Fibroblast of the conjunctiva (primary cell): Measurements from ENCODE around the gene GABBR1.

Experiments
- DNase-seq: peaks from one replicate; pipeline ENCODE4 v3.0.0-alpha.2; 2010; ENCODE audit warnings: low read depth

The GABBR1 gene

DNA sequence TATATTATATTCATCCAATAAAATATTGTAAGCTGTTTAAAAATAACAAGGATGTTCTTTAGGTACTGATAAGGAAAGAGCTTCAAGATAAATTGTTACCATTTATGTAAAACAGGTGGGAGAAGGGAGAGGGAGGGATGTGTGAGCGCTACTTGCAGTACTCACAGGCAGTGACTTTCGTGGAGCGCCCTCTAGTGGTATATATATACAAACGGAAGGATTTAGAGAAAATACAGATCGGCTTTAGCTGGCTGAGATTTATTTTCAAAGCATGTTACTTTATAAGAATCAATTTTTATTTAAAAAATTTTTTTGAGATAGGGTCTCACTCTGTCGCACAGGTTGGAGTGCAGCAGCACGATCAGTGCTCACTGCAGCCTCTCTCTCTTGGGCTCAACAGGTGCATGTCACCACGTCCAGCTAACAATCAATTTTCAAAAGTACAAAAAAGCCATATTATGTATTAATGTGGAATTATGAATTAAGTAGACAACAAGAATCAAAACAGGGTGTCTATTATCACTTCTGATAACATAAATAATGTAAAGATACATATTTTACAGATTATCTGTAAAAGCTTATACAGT is 20.6 kb upstream of the GABBR1 start:
- DNase-seq: peak; percentile 63

DNA sequence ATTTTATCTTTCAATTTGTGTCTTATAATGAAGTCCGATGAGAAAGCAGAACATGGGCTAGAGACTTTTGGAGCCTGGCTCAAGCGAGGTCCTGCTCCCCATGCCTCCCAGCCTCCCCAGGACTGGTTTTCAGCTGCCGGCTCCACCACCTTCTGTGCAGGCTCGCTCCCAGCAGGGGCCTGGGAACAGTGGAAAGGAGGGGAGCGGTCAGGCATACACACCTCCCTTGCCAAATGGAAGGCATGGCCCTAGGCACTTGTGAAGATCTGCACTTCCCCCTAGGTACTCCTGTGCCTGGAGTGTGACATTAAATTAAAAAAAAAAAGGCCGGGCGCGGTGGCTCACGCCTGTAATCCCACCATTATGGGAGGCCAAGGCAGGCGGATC is 19.2 kb upstream of the GABBR1 start:
- no peak for DNase-seq

DNA sequence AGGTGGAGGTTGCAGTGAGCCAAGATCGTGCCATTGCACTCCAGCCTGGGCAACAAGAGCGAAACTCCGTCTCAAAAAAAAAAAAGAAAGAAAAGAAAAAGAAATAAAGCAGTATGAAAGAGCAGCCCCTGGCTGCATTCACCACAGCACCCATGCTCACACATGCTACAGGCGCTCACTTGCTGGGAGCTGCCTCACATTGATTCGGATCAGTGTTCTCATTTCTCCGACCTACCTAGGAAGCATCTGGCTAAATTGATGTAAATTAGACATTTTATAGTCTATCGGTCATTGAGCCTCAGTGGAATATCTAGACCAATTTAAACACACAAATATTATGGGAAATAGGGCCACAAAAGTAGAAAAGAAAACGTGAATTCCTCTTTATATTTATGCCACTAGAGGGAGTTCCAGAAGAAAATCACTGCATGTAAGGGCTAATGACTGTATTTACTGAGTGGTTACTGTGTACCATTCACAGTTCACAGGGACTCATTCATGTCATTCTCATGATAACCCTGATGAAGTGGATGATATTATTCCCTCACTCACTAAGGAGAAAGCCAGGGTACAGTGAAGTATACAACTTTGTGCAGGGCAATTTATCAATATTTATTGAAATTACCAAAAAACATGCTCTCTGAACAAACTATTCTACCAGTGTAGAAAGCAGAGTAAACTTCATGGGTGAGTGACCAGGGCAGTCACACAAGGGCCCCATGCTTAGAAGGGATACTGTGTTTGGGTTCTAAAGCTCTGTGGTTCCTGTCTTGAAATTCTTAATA is 18.6 kb upstream of the GABBR1 start:
- no peak for DNase-seq

DNA sequence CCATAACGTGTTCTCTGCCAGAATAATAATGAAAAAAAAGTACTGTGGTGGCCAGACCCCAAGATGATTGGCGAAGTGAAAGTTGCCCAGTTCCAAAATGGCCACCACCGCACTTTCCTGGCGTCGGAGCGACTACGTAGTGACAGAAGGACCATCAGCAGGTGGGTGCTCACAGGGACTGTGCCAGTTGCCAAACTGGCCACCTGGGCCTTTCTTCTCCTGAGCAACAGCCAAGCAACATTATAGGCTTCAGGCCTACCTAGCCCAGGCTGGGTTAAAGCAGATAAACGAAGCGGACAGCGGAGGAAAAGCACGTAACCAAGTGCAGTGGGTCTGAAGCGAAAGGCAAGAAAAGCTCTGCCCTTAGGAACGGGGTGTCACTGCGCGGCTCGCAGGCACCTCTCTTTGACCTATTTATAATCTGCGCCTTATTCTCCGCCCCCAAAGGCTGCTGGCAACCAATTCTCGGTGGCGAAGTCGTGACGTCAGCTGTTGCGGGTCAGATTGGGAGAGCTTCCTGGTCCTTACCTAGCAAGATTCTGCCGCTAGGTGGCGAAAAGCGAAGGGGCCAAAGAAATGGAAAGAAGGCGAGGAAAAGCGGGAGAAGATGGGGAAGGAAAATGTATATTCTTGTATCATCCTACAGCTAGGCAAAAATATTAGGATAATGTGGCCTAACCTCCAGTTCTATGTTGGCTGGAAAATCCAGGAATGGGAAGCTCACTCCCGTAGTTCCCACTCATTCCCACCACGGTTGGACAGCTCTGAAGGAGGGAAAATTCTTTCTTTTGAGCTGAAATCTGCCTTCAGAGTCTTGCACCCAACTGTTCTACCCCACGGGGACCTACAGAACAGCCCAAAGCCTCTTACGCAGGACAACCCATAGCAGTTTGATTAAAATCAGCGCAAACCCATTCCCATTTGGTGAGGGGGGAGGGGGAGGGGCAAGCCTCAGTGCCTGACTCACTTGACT is 17.0 kb upstream of the GABBR1 start:
- peak; percentile 91 for DNase-seq

DNA sequence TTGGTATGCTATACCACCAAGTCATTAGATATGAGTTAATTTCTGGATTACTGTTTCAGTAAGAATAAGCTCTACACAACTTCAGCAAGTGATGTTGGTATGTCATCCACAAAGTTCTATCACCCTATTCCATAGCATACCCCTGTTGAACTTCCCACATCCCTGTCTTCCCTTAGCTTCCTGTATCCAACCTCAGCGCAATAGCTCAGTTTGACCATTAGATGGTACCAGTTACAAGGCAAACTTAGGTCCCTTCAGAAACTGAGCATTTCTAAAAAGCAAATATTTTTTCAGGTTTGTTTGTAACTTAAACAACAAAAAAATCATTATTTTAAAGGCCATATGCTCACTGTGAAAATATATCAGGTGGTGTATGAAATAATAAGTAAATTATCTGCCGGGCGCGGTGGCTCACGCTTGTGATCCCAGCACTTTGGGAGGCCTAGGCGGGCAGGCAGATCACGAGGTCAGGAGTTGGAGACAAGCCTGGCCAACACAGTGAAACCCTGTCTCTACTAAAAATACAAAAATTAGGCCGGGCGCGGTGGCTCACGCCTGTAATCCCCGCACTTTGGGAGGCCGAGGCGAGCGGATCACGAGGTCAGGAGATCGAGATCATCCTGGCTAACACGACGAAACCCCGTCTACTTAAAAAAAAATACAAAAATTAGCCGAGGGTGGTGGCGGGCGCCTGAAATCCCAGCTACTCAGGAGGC is 15.1 kb upstream of the GABBR1 start:
- DNase-seq: no peak

DNA sequence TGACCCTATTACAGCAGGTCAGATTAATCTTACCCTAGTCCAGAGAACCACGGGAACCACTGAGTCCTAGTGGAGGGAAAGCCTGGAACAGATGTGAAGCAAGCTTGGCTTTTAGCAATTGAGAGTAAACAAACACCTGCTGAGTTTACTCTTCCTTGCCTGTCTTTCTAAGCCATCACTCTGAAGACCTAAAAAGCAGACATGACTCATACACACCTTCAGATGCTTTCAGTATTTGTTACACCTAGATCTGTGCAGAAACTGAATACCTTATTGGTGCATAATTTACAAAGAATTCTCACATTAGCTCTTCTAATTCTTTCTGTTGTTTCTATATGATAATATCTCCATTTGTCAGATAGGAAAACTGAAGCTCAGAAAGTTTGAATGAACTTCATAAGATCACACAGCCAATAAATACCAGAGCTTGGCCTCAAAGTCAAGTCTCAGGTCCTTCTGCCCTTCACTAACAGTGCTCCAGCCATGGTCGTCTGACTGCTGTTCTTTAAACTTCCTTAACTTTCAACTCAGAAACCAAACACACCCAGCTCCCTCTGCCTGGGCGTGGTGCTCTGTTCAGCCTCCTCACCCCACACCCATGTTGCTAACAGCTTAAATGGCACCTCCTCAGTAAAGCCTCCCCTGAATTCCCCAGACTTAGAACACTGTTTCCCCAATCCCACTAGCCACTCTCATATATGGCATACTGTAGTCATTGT is 8.6 kb upstream of the GABBR1 start:
- no peak for DNase-seq

DNA sequence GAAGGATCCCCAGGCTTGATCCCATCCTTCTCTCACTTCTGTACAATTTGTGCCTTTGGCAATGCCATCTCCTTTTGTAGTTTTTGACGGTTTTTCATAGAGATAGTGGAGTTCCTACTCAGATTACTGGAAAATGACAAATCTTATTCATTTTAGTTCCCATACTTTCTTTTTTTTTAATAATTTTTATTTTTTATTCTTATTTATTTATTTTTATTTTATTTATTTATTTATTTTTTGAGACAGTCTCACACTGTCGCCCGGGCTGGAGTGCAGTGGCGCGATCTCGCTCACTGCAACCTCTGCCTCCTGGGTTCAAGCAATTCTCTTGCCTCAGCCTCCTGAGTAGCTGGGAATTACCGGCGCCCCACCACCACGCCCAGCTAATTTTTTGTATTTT is 4.3 kb upstream of the GABBR1 start:
- DNase-seq: no peak

DNA sequence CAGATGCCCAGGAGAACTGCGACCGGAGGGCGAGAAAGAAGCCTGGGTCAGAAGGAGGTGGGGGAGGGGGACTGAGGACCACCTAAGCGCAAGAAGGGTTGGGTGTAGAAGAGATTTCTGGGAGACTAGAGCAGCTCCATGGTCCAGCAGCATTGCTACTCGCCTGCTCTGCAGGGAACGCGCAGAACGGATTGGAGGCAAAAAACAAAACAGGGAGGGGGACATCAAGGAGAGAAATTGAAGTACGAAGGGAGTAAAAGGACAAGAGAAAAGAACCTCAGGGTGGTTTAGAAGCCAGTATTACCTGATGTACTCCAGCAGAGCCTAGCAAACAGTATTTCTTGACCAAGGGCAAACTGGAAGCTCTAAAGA is 537 bp upstream of the GABBR1 start:
- no peak for DNase-seq

DNA sequence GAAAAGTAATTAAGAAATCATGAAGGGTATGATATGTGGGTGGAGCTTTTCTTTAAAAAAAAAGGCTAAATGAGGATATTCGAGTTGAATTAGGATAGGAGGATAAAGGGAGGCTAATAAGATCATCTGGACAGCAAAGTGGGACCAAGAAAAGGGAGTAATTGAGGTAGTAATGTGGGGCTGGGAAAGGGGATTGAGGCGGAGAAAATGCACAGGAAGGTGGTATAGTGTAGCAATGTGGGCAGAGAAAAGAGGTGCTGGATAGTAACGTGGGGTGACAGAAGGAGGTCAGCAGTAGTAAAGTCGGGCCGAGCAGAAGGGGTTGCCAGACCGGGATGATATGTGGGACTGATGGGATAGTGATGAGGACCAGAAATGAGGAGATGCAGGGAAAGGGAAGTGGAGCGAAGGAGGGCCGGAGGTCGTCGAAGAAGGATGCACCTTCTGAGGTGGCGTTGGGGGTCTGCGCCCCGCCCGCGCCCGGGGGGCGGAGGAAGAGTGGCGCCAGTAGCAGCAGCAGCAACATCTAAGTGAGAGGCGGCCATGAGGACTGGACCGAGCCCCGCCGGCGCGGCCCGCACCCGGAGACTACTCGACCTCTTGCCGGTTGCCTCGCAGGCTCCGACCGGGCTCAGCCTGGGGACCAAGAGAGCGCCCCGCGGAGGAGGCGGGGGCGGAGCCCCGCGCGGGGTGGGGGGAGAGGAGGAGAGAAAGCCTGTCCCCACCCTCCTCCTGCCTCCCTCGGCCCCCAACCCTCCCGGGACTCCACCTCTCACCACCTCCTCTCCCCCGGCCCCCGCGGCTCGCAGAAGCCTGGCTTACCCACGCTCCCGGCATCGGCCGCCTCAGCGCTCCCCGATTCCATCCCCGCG is 887 bp downstream of the GABBR1 start:
- peak; percentile 53 for DNase-seq

DNA sequence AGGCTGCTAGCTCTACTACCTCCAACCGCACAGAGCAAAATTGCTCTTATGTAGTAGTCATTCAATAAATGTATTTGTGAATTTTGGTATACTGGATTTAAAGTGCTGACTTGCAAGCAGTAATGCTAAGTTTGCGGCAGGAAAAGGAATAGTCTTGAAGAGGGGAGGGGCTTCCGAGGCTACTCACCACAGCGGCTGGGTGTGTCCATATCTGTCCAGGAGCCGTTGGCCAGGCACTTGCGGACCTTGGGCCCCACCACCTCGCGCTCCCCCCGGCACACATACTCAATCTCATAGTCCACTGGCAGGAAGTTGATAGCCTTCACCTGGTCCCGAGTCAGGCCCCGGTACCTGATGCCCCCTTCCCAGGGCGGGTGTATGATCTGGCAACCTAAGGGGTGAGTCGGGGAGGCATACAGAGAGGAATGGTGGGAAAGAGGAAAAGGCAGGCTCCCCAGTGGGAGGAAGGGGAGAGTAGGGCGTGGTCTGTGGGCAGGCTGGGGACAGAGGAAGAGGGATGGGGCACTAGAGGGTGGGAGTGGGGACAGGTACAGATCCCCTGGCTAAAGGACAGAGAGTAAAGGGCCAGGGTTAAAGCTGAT is 1.7 kb downstream of the GABBR1 start:
- no peak for DNase-seq

DNA sequence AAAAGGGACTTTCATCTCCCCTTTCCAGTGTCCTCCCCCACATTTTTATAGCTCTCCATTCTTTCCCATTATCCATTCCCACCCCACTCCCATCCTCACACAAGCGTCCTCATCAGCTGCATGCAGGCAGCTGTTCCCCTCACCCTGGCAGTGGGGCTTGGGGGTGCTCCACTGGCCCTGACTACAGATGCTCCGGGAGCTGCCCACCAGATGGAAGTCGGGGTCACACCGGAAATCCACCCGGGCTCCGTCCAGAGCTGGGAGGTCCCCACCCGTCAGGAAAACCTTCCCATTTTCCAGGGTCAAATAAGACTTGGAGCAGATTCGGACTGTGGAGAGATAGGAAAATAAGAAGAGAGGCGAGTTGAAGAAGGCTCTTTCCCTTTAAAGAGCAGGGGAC is 2.7 kb downstream of the GABBR1 start:
- no peak for DNase-seq

DNA sequence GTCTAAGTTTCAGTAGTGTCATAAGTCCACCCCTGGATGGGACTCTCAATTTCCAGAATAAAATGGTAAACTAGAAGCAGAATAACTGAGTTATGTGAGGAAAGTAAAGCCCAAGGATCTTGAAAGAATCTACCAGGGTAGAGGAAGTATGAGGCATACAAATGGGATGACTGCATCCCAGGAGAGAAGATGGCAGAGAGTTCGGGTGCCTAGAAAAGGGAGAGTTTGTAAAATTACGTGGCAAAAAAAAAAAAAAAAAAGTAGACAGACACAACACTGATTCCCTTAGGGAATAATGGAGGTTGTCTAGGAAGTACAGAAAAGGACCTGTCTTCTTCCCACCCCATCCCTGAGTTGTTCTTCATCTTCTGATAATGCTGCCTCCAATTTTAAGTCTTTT is 3.4 kb downstream of the GABBR1 start:
- DNase-seq: no peak

DNA sequence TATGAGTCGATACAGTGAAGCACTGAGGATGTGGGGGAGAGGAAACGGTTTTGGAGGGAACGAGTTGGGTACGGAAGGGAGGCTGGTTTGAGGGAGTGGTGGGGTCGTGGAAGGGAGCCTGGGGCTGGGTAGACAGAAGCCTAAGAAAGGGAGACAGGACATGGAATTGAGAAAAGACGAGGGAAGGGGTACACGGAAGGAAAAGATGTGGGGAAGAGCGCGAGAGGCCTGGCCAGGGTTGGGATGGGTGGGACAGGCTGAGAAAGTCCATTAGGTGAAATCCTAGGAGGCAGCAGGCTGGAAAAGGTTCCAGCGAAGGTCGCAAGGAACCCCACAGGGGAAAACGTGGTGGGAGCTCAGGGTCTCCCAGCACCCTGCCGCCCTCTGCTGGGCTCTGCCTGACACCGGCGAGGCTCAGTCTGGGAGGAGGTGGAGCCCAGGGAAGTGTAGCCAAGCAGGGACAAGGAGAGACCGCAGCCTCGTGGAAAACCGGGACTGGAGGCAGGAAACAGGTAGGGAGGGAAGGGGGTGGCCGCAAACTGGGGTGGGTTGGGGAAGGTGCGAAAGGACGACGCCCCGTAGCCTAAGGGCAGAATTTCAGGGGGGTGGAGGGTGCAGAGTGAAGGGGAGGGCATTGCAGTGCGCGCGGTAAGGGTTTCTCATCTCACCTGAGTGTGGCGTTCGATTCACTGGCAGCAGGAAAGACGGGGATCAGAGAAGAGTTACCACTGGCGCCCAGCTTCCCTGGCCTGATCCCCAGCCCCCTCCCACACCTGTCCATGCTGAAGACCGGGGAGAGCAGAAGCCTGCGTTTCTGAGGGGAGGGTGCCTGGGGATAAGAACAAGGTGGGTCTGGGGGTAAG is 4.3 kb downstream of the GABBR1 start:
- peak; percentile 56 for DNase-seq

DNA sequence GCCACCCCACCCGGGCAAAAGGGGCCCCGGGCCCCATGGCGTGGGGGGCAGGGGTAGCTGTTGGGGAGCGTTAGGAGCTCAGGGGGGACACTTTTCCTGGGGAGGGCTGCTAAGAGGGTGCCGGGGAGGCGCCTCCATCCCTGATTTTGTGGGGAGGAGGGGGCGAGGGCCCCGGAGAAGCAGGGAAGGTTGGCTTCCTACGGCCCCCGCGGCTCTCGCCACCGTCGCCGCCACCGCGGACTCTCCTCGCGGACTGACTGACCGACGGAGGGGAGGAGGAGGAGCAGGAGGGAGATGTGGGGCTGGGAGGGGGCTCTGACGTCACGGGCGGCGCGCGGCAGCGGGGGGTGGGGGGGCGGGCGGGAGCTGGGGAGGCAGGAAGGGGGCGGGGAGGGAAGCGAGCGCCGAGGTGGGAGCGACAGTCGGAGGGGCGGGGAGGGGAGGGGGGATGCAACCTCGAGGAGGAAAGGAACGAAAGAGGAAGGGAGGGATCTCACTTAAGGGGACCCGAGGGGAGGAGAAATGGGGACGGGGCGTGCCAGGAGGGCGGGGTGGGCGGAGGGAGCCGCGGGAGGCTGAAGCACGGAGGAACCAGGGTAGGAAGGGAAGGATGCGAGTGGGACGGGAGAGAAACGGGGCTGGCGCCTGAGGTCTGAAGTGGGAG is 5.1 kb downstream of the GABBR1 start:
- peak; percentile 80 for DNase-seq

DNA sequence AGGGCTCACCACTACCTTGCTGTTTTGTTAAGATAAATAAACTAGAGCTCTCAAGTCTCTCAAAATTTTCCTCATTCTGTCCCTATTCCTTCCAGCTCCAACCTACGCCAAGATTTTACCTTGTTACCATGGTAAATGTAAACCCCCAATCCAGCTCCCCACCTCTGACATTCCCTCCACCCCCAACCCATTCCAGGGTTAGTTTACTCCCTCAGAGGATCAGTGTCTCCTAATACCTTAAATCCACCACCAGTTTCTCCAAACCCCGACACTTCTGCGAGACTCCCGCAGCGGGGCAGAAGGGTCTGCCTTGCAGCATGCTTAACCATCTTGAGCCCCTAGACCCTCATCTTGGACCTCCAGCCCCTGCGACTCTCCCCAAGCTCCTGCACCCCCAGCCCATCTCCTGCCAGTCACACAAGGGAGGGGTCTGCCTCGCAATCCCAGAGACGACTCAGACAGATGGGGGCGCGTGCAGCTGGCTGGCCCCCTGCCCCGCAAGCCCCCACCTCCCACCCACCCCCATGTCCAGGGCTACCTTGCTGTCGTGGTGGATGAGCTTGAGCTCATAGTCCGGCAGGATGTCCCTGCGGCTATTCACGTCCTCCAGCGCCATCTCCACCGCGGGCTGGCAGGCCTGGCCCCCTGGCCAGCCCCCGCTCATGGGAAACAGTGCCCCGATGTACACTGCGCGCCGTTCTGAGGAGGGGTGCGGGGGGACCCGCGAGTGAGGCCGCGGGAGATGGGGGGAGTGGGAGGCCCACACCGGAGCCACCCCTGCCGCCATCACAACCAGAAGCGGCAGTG is 5.8 kb downstream of the GABBR1 start:
- no peak for DNase-seq

DNA sequence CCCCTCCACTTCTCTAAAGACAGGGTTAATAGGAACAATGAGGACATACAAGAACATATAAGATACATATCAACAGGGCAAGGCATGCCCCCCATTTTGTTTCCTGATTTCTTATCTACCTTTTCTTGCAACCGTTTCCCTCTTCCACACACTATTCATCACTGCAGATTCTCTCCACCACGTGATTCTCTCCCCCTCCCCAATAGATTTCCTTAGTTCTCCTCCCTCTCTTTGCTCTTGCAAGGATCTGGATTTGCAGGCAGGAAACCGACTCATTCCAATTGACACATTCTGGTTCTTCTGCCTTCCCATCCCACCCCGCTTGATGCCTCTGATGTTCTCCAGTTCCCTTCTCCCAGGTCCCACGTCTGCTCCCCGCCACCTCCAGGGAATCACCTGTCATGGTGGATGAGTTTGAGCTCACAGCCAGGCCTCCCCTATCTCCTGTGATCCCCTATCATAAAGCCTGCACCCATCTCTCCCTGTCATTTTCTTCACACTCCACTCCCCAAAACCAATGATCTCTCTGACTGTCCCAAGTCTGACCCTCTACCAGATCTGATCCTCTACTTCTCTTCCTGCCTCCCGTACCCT is 7.5 kb downstream of the GABBR1 start:
- DNase-seq: no peak

DNA sequence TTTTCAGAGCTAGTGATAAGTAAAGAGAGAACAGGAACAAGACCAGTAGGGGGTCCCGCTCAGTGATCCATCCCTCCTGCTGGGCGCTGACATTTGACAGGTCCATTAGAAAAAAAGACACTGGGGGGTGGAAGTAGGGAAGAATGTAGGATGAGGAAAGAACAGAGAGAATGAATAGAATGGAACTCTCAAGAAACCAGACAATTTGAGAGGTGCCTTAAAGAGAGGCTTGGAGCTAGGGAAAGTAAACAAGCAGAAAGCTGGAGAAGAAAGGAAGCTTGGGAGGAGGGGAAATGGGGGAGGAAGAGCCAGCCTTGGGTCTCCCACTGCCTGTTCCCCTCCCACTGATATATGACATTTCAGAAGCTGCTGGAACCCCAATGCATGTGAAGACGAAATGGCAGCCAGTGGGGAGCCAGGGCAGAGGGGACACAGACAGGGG is 8.4 kb downstream of the GABBR1 start:
- DNase-seq: no peak
